ENCODE measurements around the gene AAGAB. TPM values are rescaled to one million over a fixed set of nuclear protein-coding genes. Genes with fewer than 3 reads are reported as not detected.

The AAGAB gene
- total RNA-seq, 1 experiment from 2014 or later = 56.5 TPM

DNA sequence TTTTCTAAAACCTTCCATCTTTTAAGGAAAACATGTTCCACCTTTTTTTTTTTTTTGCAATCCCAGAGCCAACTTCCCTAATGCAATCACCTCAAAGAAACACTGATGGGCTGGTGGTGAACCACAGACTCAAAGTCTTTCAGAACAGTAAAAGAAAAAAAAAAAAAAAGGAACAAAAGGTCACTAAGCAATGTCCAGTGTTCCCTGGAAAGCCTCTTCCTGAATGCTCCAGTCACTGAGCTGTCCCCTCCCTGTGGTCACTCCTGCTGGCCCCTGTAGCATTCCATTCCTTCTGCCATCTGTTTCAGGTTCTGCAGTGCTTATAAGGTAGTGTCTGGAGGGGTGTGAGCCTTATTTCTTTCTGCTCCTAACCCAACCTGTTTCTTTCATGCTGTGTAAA is 53.3 kb downstream of the AAGAB start:
- H3K9me2 ChIP-seq (ENCODE audit: insufficient read depth) = no peaks in the 10 kb centered on the region
- BruUV-seq (replicated peaks) = no TSS peak
- ChIA-PET POLR2A (ENCODE audit: unreplicated experiment) (interaction anchor here (0.6 to 0.9 kb wide), 4 partner anchors 47 to 255 kb away, joined by 4 to 9 read pairs (median 8); no protein-coding TSS in a partner anchor), CTCF (interaction anchor here (0.6 to 0.7 kb wide), 3 partner anchors 13 to 255 kb away, joined by 3 to 13 read pairs (median 3); no protein-coding TSS in a partner anchor)
- peaks cover 42% of the 10 kb centered on the region for H3F3A ChIP-seq (ENCODE audit: insufficient read depth, low read depth)
- no peak overlapping the region for H3K4me2 ChIP-seq
- peaks cover 20% of the 10 kb centered on the region; the same call in 1 of the 2 replicates for H3K36me3 ChIP-seq (ENCODE audit: low read depth)
- no peaks in the 10 kb centered on the region for H3K79me2 ChIP-seq (ENCODE audit: low read depth)
- H3K27me3 ChIP-seq (ENCODE audit: insufficient read depth, low read depth) = no peaks in the 10 kb centered on the region
- H3K27ac ChIP-seq = no peak overlapping the region
- no peak overlapping the region for H3K4me3 ChIP-seq
- TF ChIP-seq, protein P1, sequence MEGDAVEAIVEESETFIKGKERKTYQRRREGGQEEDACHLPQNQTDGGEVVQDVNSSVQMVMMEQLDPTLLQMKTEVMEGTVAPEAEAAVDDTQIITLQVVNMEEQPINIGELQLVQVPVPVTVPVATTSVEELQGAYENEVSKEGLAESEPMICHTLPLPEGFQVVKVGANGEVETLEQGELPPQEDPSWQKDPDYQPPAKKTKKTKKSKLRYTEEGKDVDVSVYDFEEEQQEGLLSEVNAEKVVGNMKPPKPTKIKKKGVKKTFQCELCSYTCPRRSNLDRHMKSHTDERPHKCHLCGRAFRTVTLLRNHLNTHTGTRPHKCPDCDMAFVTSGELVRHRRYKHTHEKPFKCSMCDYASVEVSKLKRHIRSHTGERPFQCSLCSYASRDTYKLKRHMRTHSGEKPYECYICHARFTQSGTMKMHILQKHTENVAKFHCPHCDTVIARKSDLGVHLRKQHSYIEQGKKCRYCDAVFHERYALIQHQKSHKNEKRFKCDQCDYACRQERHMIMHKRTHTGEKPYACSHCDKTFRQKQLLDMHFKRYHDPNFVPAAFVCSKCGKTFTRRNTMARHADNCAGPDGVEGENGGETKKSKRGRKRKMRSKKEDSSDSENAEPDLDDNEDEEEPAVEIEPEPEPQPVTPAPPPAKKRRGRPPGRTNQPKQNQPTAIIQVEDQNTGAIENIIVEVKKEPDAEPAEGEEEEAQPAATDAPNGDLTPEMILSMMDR (conservative IDR thresholded peaks at IDR 0.05) = no peak
- TF ChIP-seq EZH2 (IDR thresholded peaks at IDR 0.05; ENCODE audit: low read depth) = no peak
- no peak overlapping the region for H2AFZ ChIP-seq
- intact Hi-C loops (cut with micrococcal nuclease; ENCODE audit: unreplicated experiment) = loop anchor here (5.0 kb wide), 2 partner anchors 101 to 254 kb away; no protein-coding TSS in a partner anchor
- H3K9me3 ChIP-seq (ENCODE audit: insufficient read depth, low read depth) = no peaks in the 10 kb centered on the region
- H4K20me1 ChIP-seq (ENCODE audit: insufficient read depth) = no peaks in the 10 kb centered on the region
- H3K4me1 ChIP-seq (replicated peaks; ENCODE audit: insufficient read depth) = peaks cover 7% of the 10 kb centered on the region; the same call in 1 of the 2 replicates
- DNase-seq = peak; percentile 61 to 63

DNA sequence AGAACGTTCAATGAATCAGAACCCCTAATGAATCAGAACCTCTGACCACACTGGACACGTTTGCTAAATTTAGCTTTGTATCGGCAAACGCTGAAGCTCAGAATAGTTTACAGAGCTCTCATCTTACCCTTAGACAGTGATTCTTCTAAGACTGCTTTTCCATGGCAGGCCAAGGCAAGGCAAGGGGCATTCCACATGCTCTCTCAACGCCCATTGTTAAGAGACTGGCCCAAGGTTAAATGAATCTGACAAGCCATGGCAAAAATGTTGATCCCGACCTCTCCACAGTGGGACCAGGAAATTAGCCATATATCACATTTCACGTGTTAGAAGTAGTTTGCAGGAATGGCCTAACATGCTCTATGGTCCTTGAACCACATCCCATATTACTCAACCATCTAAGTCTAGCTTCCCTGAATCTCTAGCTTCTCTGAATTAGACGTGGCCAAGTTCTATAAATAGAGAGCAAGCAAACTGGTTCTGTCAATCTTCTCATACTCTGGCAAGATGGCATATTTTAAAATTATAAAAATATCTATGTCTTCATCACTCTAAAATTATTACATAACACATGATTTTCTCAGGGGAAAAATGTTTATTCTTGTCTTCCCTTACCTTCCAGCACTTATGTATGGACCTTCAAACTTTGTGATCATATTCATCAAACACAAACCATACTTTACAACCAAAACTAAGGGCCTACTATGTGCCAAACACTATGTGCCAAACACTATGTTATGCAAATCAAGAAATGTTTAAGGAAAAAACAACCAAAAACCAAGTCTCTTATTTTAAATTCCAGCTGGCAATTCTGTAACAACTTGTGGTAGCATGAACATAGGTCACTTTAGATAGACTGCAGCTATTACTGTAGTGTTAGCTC is 54.3 kb downstream of the AAGAB start:
- no peak for DNase-seq
- Histone ChIP-seq H3K27me3 (ENCODE audit: insufficient read depth, low read depth) (no peaks in the 10 kb centered on the region), H3F3A (ENCODE audit: insufficient read depth, low read depth) (peaks cover 52% of the 10 kb centered on the region), H2AFZ (no peak overlapping the region), H4K20me1 (ENCODE audit: insufficient read depth) (no peaks in the 10 kb centered on the region), H3K36me3 (ENCODE audit: low read depth) (peaks cover 16% of the 10 kb centered on the region; the same call in 1 of the 2 replicates), H3K4me3 (no peak overlapping the region), H3K4me1 (replicated peaks; ENCODE audit: insufficient read depth) (peaks cover 7% of the 10 kb centered on the region; the same call in 1 of the 2 replicates), H3K9me3 (ENCODE audit: insufficient read depth, low read depth) (no peaks in the 10 kb centered on the region), H3K4me2 (no peak overlapping the region), H3K79me2 (ENCODE audit: low read depth) (no peaks in the 10 kb centered on the region), H3K27ac (no peak overlapping the region), H3K9me2 (ENCODE audit: insufficient read depth) (no peaks in the 10 kb centered on the region)
- ChIA-PET POLR2A (ENCODE audit: unreplicated experiment) (interaction anchor here (0.6 kb wide), 1 partner anchor 254 kb away, joined by 7 read pairs; no protein-coding TSS in a partner anchor), CTCF (interaction anchor here (0.6 to 0.7 kb wide), 2 partner anchors 53 to 254 kb away, joined by 3 to 13 read pairs; no protein-coding TSS in a partner anchor)
- intact Hi-C loops (cut with micrococcal nuclease; ENCODE audit: unreplicated experiment) = loop anchor here (5.0 kb wide), 2 partner anchors 102 to 253 kb away; no protein-coding TSS in a partner anchor
- TF ChIP-seq EZH2 (IDR thresholded peaks at IDR 0.05; ENCODE audit: low read depth) = no peak
- TF ChIP-seq, protein P1 (conservative IDR thresholded peaks at IDR 0.05) = no peak
- BruUV-seq (replicated peaks) = no TSS peak

DNA sequence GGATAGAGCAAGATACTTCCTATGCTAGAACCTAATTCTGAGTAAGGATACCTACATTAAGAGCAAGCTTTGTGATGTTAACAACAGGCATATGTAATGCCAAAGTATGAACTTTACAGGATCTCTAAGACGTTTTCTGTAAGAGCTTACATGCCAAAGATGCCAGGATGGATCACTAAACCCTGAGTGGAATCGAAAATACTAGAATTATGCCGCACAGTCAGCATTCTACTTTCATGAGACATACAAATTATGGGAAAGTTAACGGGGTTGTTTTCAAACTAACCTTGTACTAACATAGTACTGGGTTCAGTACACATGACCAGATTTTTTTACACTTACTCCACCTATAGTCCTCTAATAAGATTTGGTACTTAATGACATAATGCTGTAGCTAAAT is 55.1 kb downstream of the AAGAB start:
- Histone ChIP-seq H3K9me2 (ENCODE audit: insufficient read depth) (no peaks in the 10 kb centered on the region), H3K79me2 (ENCODE audit: low read depth) (no peaks in the 10 kb centered on the region), H3K9me3 (ENCODE audit: insufficient read depth, low read depth) (no peaks in the 10 kb centered on the region), H3K27ac (no peak overlapping the region), H3K4me1 (replicated peaks; ENCODE audit: insufficient read depth) (peaks cover 7% of the 10 kb centered on the region; the same call in 1 of the 2 replicates), H3K27me3 (ENCODE audit: insufficient read depth, low read depth) (no peaks in the 10 kb centered on the region), H4K20me1 (ENCODE audit: insufficient read depth) (no peaks in the 10 kb centered on the region), H3K36me3 (ENCODE audit: low read depth) (peaks cover 10% of the 10 kb centered on the region; the same call in 1 of the 2 replicates), H2AFZ (no peak overlapping the region), H3K4me3 (no peak overlapping the region), H3K4me2 (no peak overlapping the region), H3F3A (ENCODE audit: insufficient read depth, low read depth) (peaks cover 58% of the 10 kb centered on the region)
- POLR2A ChIA-PET (ENCODE audit: unreplicated experiment) = no interaction called here
- CTCF ChIA-PET = no interaction called here
- intact Hi-C loops (cut with micrococcal nuclease; ENCODE audit: unreplicated experiment) = no loop called here
- TF ChIP-seq, protein P1 (conservative IDR thresholded peaks at IDR 0.05) = no peak
- no peak for TF ChIP-seq EZH2 (IDR thresholded peaks at IDR 0.05; ENCODE audit: low read depth)
- no TSS peak for BruUV-seq (replicated peaks)
- no peak for DNase-seq

Measured in PC-9 (cell line).